HG02973 (cell line): ENCODE data around the gene CACNA1B.

ENCODE experiments used
- ATAC-seq: cut with Tn5 transposase; IDR thresholded peaks from one replicate; pipeline ENCODE4 v1.9.1; 2021; ENCODE audit warnings: moderate library complexity; ENCODE audit not compliant: unreplicated experiment

Gene CACNA1B

GRCh38 chr9:137978262-137978714, 100.7 kb downstream of the CACNA1B start:
- ATAC-seq: no peak

GRCh38 chr9:137982200-137982599, 104.6 kb downstream of the CACNA1B start:
- ATAC-seq: no peak

- ATAC-seq: no peak
These were observed 106.4 kb downstream of the CACNA1B start for GRCh38 chr9:137984005-137984404.

- no peak for ATAC-seq
These were observed 107.1 kb downstream of the CACNA1B start for GRCh38 chr9:137984520-137985257.

- ATAC-seq: no peak
These were observed 108.1 kb downstream of the CACNA1B start for GRCh38 chr9:137985637-137986071.

- ATAC-seq: no peak
These were observed 108.9 kb downstream of the CACNA1B start for GRCh38 chr9:137986268-137987099.

- no peak for ATAC-seq
These were observed 109.9 kb downstream of the CACNA1B start for GRCh38 chr9:137987244-137988030.

GRCh38 chr9:137988051-137988450, 110.5 kb downstream of the CACNA1B start:
- no peak for ATAC-seq

GRCh38 chr9:137988701-137989100, 111.1 kb downstream of the CACNA1B start:
- ATAC-seq: no peak

GRCh38 chr9:137989156-137989555, 111.6 kb downstream of the CACNA1B start:
- ATAC-seq: no peak

- no peak for ATAC-seq
These were observed 112.6 kb downstream of the CACNA1B start for GRCh38 chr9:137989999-137990715.

- no peak for ATAC-seq
These were observed 126.1 kb downstream of the CACNA1B start for GRCh38 chr9:138003485-138004190.

- ATAC-seq: no peak
These were observed 129.1 kb downstream of the CACNA1B start for GRCh38 chr9:138006576-138007233.

- no peak for ATAC-seq
These were observed 130.0 kb downstream of the CACNA1B start for GRCh38 chr9:138007566-138007917.

GRCh38 chr9:138007918-138008841, 130.6 kb downstream of the CACNA1B start:
- no peak for ATAC-seq

GRCh38 chr9:138009016-138009802, 131.6 kb downstream of the CACNA1B start:
- ATAC-seq: no peak

- ATAC-seq: no peak
These were observed 132.5 kb downstream of the CACNA1B start for GRCh38 chr9:138009803-138010690.
